ENCODE measurements around the gene RPTOR.

Gene RPTOR

DNA sequence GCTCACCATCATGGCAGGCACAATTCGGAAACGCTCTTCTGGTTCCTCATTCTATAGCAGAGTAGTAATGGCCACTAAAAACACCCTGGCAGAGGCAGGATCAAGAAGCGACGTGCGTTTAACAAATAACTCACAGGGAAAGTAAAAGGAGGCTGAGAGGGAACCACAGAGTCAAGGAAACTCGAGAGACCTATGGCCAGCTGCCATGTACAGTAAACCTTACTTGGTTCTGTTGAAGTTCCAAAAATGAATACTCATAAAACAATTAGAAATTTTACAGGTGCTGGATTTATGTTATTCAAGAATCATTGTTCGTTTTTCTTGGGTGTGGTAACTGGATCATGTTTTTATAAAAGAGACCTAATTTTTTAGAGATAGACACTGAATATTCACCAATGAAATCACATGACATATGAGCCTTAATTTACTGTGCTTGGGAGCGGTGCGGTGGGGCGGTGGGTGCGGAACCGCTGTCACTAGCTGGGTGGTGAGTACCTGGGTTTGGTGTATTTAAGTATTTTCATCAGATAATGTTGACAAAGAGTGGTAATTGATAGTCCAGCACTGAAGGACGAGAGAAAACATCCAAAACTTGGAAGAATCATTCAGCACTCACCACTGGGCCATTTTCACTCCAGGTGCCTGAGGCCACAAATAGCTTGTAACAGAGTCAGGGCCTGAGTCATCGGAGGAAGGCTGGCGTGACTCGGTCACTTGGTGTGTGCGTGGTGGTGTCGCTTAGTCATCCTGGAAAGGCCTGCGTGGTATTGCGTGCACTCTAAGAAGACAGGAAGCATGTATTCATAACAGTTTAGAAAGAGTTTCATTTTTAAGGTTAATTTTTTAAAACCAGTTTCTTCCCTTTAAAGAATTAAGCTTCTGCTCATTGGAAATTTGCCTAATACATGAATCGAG is 311.6 kb downstream of the RPTOR start:
- DNase-seq, result peak; percentile 77

- DNase-seq, result no peak
These were observed 312.5 kb downstream of the RPTOR start for GRCh38 chr17:80856863-80857755.

- no peak for DNase-seq
These were observed 313.1 kb downstream of the RPTOR start for GRCh38 chr17:80857756-80858171.

DNA sequence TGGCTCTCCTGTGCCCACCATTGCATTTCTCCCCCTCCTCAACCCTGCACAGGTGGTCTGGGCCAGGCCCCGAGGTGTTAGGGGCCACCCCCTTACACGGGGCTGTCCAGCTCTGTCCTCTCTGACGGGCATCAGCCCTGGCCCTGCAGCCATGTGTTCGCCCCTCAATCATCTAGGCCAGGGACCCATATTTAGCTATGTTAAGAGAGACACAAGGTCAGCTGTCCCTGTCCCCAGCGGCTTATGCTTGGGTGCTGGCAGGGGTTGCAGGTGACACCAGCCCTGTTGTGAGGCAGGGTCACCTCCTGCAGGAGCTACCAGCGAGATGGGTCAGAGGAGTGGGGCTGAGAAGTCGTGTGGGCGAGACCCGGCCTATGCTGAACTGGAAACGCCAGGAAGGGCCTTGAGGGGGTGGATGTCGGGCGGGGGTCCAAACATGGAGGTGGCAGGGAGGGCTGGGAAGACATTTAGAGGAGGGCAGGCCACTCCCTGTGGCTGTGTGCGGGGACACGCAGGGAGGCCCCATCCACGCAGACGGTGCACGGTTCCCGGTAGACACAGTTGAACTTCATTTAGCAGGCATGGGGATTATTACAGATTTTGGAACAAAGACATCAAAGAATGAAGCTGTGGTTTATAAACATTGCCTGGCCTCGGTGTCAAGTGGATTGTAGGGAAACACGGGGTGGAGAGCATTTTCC is 313.8 kb downstream of the RPTOR start:
- no peak for DNase-seq

GRCh38 chr17:80859002-80859941 is 314.6 kb downstream of the RPTOR start:
- DNase-seq, result no peak

DNA sequence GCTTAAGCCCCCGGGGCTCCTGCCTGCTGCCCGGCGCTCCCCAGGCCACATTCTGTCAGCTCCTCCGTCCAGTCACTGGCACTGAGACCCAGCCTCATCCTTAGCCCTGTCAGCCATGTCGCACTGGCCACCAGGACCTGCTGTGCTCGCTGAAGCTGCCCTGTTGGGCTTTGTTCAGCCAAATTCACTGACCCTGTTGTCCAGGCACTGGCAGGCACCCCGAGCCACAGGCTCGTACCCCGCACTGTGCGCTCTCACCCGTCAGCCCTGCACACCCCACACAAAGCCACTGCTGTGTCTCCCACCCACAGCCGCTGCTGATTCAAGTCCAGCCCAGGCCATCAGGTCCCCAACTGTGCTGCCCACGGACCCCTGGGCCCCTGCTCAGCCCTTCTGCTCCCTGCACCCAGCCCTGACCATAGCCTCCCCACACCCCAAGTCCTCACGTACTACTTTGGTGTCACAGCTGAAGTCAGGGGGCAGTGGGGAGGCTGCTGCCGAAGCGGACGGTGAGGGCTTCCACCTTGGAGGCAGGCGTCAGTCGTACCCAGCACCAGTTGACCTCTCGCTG is 315.5 kb downstream of the RPTOR start:
- no peak for DNase-seq

- DNase-seq, result no peak
These were observed 316.2 kb downstream of the RPTOR start for GRCh38 chr17:80860703-80861417.

- DNase-seq, result no peak
These were observed 316.8 kb downstream of the RPTOR start for GRCh38 chr17:80861418-80861815.

DNA sequence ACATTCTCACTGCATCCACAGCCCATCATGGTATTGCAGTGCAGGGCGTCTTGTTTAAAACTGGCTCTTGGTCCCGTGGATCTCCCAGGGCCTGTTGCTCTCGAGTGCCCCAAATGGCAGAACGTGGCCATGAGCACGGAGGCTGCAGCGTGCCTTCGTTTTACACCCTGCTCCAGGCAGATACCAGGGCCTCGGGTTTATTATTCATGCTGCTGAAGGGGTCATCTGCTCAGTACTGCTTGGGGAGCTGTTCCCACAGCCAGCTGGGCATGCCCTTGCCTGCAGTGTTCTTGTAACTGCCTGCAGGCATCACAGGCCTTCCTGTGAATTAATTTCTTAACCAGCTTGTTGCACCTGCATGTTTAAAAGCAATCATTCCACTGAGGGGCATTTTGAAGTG is 317.3 kb downstream of the RPTOR start:
- DNase-seq, result peak; percentile 30

DNA sequence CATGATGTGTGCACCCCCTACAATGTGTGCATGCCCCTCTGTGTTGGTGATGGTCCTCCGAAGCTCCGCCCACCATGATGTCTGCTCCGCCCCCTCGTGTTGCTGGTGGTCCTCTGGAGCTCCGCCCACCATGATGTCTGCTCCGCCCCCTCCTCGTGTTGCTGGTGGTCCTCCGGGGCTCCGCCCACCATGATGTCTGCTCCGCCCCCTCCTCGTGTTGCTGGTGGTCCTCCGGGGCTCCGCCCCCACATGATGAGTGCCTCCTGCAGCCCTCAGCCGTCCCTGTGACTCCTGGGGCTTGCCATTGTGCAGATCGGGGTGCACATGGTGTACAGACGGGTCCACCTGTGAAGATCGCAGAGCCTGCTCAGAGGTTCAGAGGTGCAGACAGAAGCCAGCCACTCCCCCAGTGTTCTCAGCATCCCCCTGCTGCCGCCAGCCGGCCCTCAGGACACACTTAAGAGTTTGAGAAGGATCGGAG is 317.9 kb downstream of the RPTOR start:
- no peak for DNase-seq

DNA sequence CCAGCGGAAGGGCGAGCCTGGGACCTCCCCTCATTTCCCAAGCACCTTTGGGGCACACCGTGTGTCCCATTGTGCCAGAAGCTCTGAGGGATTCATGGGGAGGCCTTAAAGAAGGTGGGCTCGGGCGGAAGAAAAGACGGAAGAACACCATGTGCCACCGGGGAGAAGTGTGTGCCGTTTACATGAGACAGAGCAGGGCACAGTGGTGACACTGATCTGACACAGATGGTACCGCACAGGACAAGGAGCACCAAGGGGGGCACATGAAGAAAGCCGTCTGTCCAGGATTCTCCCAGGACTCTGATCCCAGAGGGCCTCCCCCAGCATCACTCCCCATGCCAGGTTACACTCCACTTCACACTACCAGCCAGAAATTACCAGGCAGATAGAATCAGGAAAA is 318.3 kb downstream of the RPTOR start:
- no peak for DNase-seq

DNA sequence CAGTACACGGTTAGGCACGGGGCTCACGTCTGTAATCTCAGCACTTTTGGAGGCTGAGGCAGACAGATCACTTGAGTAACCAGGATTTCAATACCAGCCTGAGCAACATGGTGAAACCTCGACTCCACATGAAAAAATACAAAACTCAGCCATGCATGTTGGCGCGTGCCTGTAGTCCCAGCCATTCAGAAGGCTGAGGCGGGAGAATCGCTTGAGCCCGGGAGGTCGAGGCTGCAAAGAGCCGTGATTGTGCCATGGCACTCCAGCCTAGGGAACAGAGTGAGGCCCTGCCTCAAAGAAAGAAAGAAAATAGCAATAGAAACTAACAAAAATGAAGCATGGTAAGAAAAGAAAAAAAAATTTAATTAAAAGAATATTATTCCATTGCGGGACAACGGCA is 319.0 kb downstream of the RPTOR start:
- DNase-seq, result no peak

- DNase-seq, result no peak
These were observed 320.1 kb downstream of the RPTOR start for GRCh38 chr17:80864751-80865150.

- DNase-seq, result peak; percentile 63
These were observed 321.6 kb downstream of the RPTOR start for GRCh38 chr17:80866050-80866793.

GRCh38 chr17:80868022-80868609 is 323.5 kb downstream of the RPTOR start:
- DNase-seq, result no peak

DNA sequence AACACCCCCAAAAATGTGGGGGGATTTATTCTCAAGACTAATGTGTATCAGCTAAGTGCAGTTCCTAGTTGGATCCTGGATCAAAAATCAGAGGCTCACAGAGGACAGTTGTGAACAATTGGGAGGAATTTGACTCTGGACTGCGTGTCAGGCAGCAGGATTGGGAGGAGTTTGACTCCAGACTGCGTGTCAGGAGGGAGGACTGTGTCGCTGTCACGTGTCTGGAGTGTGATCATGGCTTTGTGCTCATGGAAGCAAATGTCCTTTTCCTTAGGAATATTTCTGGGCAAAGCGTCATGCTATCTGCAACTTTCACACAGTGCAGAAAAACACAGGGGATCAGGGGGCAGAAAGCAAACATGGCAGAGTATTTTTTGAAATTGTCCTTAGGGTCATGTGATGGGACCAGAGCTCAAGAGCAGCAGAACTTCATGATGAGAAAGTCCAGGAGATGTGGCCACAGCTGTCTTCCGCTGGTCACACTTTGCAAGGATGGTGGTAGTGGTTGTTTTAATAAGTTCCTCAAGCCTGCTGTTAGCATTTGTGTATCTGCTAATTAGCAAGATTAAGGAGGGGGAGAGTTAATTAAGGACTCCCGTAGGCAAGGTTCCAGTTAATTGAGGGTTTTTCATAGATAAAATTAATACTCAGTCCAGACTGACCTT is 325.0 kb downstream of the RPTOR start:
- no peak for DNase-seq

- no peak for DNase-seq
These were observed 325.8 kb downstream of the RPTOR start for GRCh38 chr17:80870401-80870800.

GRCh38 chr17:80871341-80871740 is 326.7 kb downstream of the RPTOR start:
- no peak for DNase-seq

DNA sequence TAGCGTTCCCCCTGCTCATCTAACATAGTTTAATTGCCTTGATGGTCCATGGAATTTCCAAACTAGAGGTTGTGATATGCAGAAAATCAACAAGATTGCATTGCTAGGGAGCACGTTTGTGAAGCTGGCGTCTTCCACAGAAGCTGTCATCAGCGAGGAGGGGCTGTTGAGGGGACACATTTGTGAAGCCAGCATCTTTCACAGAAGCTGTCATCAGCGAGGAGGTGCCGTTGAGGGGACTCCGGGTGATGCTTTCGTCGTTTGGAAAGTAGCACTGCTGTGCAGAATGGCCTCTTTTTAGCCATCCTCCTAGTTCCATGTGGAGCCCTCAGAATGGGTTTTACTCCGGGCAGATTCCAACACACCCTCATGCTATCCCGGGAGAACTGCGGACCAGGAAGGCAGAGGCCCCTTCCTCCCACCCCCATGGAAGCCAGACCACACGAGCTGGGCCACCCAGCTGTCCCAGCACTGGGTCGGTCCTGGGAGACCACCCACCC is 327.4 kb downstream of the RPTOR start:
- DNase-seq, result no peak

Measured in CD4-positive, alpha-beta T cell treated with Interleukin-15 for 1 hour (primary cell).